Caki2 (cell line): ENCODE data around the gene OR2J1. TPM values are rescaled to one million over a fixed set of nuclear protein-coding genes. Genes with fewer than 3 reads are reported as not detected.
"Not testable (repeated sequence)": the region's sequence is repeated elsewhere in the genome, so short reads cannot be mapped to it uniquely, and the experiment has no call there.

Experiments used
- DNase-seq: peaks from one replicate; pipeline ENCODE4 v3.0.0-alpha.2; 2015; ENCODE audit warnings: low read depth
- in situ Hi-C: cut with HindIII; loops from 2 replicates; pipeline ENCODE4 v1.10.0; 2016; ENCODE audit warnings: low sequenced_read_pairs, low pct_unique_long_range_greater_than_20kb, mixed read lengths
- total RNA-seq: library from RNA; depleted of rRNA; stranded (reverse); fragments of >200 nt; shearing (Covaris generic); gene quantifications from 2 replicates; pipeline ENCODE4 v1.2.3, GENCODE V29; 2014; ENCODE audit warnings: low replicate concordance; rRNA removed

OR2J1 gene
- total RNA-seq, 1 experiment from 2014 or later: not detected

GRCh38 chr6:29147074-29147473, 47.8 kb downstream of the OR2J1 start:
- DNase-seq: no peak
- in situ Hi-C loops: no loop called here

GRCh38 chr6:29149444-29149843, 50.2 kb downstream of the OR2J1 start:
- in situ Hi-C loops, DNase-seq: not testable (repeated sequence)

Other genes starting within 250 kb of the OR2J1 start
- 144 and 159 TPM in 2 replicates for gene TRIM27, start 175.5 kb upstream of the OR2J1 start, total RNA-seq
- gene ZNF311, start 94.2 kb upstream of the OR2J1 start, total RNA-seq: 4.1 and 5.9 TPM in 2 replicates
- gene OR2W1, start 54.3 kb upstream of the OR2J1 start, total RNA-seq: not detected in 2 replicates
- not detected in 2 replicates for gene OR2B3, start 12.2 kb upstream of the OR2J1 start, total RNA-seq
- gene OR2J3, start 8.6 kb downstream of the OR2J1 start, total RNA-seq: not detected in 2 replicates
- gene OR2J2, start 71.4 kb downstream of the OR2J1 start, total RNA-seq: not detected in 2 replicates
- gene OR14J1, start 202.2 kb downstream of the OR2J1 start, total RNA-seq: not detected in 2 replicates